H1 (cell line): Measurements from ENCODE around the gene CKAP2L.

Experiments
- BCL11A ChIP-seq, 2 experiments: IDR thresholded peaks; one replicate each; pipeline ENCODE4 v1.6.1; 2011; ENCODE audit warnings: low read depth in 2 of 2, low read length in 2 of 2, mild to moderate bottlenecking in 2 of 2
- CREB1 ChIP-seq: IDR thresholded peaks from 2 replicates; pipeline ENCODE4 v1.6.1; 2012; ENCODE audit warnings: inconsistent platforms
- EZH2 ChIP-seq: fragments of 200-600 bp; sonication (generic); IDR thresholded peaks from 2 replicates; pipeline ENCODE4 v1.7.1; 2012; ENCODE audit warnings: low read depth, mild to moderate bottlenecking, moderate library complexity, low read length, inconsistent platforms; ENCODE audit not compliant: severe bottlenecking
- KDM1A ChIP-seq: fragments of 200-600, 300-600 bp; sonication (generic); IDR thresholded peaks from 2 replicates; pipeline ENCODE4 v1.7.1; 2016; ENCODE audit warnings: mild to moderate bottlenecking, low read length, borderline replicate concordance
- POLR2A ChIP-seq, 2 experiments: IDR thresholded peaks; 1 replicate in 1 of 2; 2 replicates in 1 of 2; pipeline ENCODE4 v1.6.1; 2011; ENCODE audit warnings: low read depth in 2 of 2, low read length in 2 of 2, mild to moderate bottlenecking in 2 of 2; ENCODE audit errors: control extremely low read depth in 1 of 2
- SIX5 ChIP-seq: IDR thresholded peaks from 2 replicates; pipeline ENCODE4 v1.6.1; 2011; ENCODE audit warnings: mild to moderate bottlenecking, low read depth, low read length

GRCh38 chr2:112754564-112754963, 9.8 kb downstream of the CKAP2L start:
- no peak for TF ChIP-seq CREB1
- TF ChIP-seq KDM1A = no peak
- no peak for TF ChIP-seq EZH2
- TF ChIP-seq SIX5 = no peak
- TF ChIP-seq BCL11A (IDR thresholded peaks at IDR 0.05; ENCODE audit: low read depth in 2 of 2, low read length in 2 of 2) = no peak
- TF ChIP-seq POLR2A (IDR thresholded peaks at IDR 0.05; ENCODE audit: control extremely low read depth in 1 of 2, low read depth in 2 of 2, low read length in 2 of 2) = no peak
